GM13976 (cell line): Measurements from ENCODE around the gene SNX9.

Experiments used
- DNase-seq: peaks from one replicate; pipeline ENCODE4 v3.0.0; 2012; ENCODE audit warnings: low spot score
- CTCF ChIP-seq: IDR thresholded peaks from 2 replicates; pipeline ENCODE4 v1.5.1; 2012; ENCODE audit warnings: borderline replicate concordance, mild to moderate bottlenecking; ENCODE audit not compliant: insufficient read depth; ENCODE audit errors: extremely low read depth, missing control alignments, control extremely low read depth
- in situ Hi-C: fragments of 300-500 bp; cut with MboI; formaldehyde crosslinking; loops from one replicate; pipeline ENCODE4 v1.12.0; 2022; ENCODE audit warnings: low sequenced_read_pairs, mixed read lengths, inconsistent platforms; ENCODE audit not compliant: unreplicated experiment

The SNX9 gene

DNA sequence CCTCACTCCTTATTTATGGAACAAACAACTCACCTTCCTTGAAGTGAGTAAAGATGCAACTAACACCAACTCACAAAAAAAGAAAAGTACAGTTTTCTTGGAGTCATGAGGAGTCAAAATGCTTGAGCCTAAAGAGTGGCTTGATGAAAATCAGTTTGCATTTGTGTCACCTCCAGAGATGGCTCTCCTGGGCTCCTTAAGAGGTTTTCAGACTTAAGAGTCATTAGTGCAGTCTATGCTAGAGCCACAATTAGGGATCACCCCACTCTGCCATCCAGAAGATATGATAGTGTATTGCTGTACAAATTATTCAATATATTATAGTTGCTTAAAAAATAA lies 11.9 kb upstream of the SNX9 start:
- in situ Hi-C loops, result no loop called here
- no peak for TF ChIP-seq CTCF

DNA sequence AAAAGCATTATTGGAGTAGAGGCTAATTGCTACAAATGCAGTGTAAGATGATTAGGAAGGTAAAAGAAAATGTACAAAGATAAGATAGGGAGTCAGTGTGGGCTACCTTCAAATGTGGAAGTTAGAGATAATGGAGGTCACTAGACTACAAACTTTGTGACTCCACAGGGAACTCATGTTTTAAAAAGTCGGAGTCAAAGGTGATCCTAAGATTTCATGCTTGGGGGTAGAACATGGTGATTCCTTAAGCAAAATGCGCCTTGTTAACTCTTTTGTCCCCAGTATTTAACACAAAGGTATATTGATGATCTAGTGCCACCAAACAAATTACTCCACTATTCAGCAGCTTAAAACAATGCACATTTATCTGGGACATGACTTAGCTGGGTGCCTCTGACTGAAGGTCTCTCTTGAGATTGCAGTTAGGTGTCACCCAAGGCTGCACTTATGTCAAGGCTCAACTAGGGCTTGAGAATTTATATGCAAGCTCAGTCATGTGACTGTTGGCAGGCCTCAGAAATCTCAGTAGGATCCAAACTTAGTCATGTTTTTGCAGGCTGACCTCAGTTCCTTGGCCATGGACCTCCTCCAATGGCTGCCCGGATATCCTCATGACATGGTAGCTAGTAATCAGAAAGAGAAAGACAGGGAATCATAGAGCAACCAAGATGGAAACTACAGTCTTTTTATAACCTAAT lies 11.4 kb upstream of the SNX9 start:
- in situ Hi-C loops, result no loop called here
- no peak for DNase-seq
- TF ChIP-seq CTCF, result no peak

More for the DNA sequence above, 11.9 kb upstream of the SNX9 start:
- DNase-seq, result no peak

GRCh38 chr6:157812425-157813171 lies 10.4 kb upstream of the SNX9 start:
- no peak for TF ChIP-seq CTCF
- in situ Hi-C loops, result no loop called here
- no peak for DNase-seq

- DNase-seq, result no peak
- in situ Hi-C loops, result no loop called here
- TF ChIP-seq CTCF, result no peak
Measured at GRCh38 chr6:157813191-157813590, 9.9 kb upstream of the SNX9 start.

DNA sequence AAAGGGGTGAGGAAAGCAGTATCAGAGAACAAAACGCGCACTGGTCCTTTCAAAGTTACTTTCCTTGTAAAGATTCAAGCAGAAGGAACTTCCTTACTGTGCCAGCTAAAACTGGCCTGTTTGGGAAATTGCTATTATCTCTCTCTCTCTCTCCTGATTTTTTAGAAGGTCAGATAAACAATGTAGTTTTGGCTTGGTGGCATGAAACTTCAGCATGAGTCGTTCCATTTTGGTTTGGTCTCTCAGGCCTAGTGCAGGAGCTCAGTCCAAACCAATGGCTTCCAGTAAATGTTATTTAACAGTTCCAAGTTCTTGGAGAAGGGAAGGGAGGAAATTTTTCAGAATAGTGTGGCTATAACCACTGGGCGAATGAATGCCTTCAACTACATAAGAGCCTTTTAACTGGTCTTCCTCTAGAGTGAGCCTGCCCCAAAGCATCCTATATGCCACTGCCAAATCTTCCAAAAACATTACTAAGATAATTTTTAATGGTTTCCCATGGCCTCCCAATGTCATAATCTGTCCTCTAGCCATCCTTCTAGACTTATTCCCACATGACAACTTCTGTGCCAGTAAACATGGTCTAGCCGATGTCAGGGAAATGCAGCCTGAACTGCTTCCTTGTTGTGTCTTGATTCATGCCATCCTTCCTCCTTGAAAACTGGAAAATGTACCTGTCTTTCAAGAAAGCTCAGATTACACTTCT lies 9.1 kb upstream of the SNX9 start:
- TF ChIP-seq CTCF, result no peak
- DNase-seq, result no peak
- in situ Hi-C loops, result no loop called here

- DNase-seq, result no peak
- TF ChIP-seq CTCF, result no peak
- in situ Hi-C loops, result no loop called here
Measured at GRCh38 chr6:157814883-157815282, 8.2 kb upstream of the SNX9 start.
